H9 (cell line): ENCODE data around the gene ELMOD1. TPM values are rescaled to one million over a fixed set of nuclear protein-coding genes. Genes with fewer than 3 reads are reported as not detected.

Experiments used
- DNase-seq: peaks from one replicate; pipeline ENCODE4 v3.0.0-alpha.2; 2017
- H2AFZ ChIP-seq: one replicate; pipeline ENCODE4 v1.6.1; 2013; ENCODE audit warnings: mild to moderate bottlenecking, low read length, control low read depth, moderate library complexity
- H2AK5ac ChIP-seq: 2 replicates; pipeline ENCODE4 v1.6.1; 2013; ENCODE audit warnings: low read length, control low read depth, mixed read lengths; ENCODE audit not compliant: insufficient read length
- H2BK120ac ChIP-seq: one replicate; pipeline ENCODE4 v1.6.1; 2013; ENCODE audit warnings: low read depth, mild to moderate bottlenecking, low read length, control low read depth, inconsistent platforms; ENCODE audit not compliant: poor library complexity, severe bottlenecking
- H2BK12ac ChIP-seq: 2 replicates; pipeline ENCODE4 v1.6.1; 2013; ENCODE audit warnings: low read length, control low read depth, mixed read lengths, low read depth; ENCODE audit not compliant: insufficient read length
- H2BK15ac ChIP-seq: 2 replicates; pipeline ENCODE4 v1.6.1; 2013; ENCODE audit warnings: low read depth, low read length, control low read depth
- H2BK20ac ChIP-seq: one replicate; pipeline ENCODE4 v1.6.1; 2013; ENCODE audit warnings: low read depth, mild to moderate bottlenecking, low read length, control low read depth, inconsistent platforms; ENCODE audit not compliant: poor library complexity, severe bottlenecking
- H2BK5ac ChIP-seq: 2 replicates; pipeline ENCODE4 v1.6.1; 2013; ENCODE audit warnings: low read length, control low read depth, mixed read lengths; ENCODE audit not compliant: insufficient read length
- H3K14ac ChIP-seq: 2 replicates; pipeline ENCODE4 v1.6.1; 2013; ENCODE audit warnings: low read length, control low read depth; ENCODE audit not compliant: insufficient read depth
- H3K18ac ChIP-seq: 2 replicates; pipeline ENCODE4 v1.6.1; 2013; ENCODE audit warnings: low read depth, mild to moderate bottlenecking, mixed read lengths, low read length, control low read depth; ENCODE audit not compliant: insufficient read length
- H3K23ac ChIP-seq: 2 replicates; pipeline ENCODE4 v1.6.1; 2013; ENCODE audit warnings: low read length, control low read depth, mixed read lengths, low read depth; ENCODE audit not compliant: insufficient read length
- H3K23me2 ChIP-seq: 2 replicates; pipeline ENCODE4 v1.6.1; 2013; ENCODE audit warnings: low read depth, mild to moderate bottlenecking, mixed read lengths, low read length, control low read depth; ENCODE audit not compliant: insufficient read length, poor library complexity, severe bottlenecking
- H3K27ac ChIP-seq: 2 replicates; pipeline ENCODE4 v1.5.1; 2013; ENCODE audit warnings: low read length, control low read depth, mixed read lengths, low read depth; ENCODE audit not compliant: insufficient read length
- H3K27me3 ChIP-seq: 2 replicates; pipeline ENCODE4 v1.6.1; 2013; ENCODE audit warnings: low read length, control low read depth, inconsistent platforms; ENCODE audit not compliant: insufficient read depth
- H3K4ac ChIP-seq: 2 replicates; pipeline ENCODE4 v1.6.1; 2013; ENCODE audit warnings: low read depth, mild to moderate bottlenecking, control low read depth, inconsistent platforms, low read length, moderate library complexity
- H3K4me1 ChIP-seq: 2 replicates; pipeline ENCODE4 v1.6.1; 2013; ENCODE audit warnings: low read length, control low read depth, inconsistent platforms; ENCODE audit not compliant: insufficient read depth
- H3K4me2 ChIP-seq: 2 replicates; pipeline ENCODE4 v1.6.1; 2013; ENCODE audit warnings: low read length, control low read depth, mixed read lengths; ENCODE audit not compliant: insufficient read length, insufficient read depth
- H3K56ac ChIP-seq: 2 replicates; pipeline ENCODE4 v1.6.1; 2013; ENCODE audit warnings: low read depth, mild to moderate bottlenecking, mixed read lengths, low read length, control low read depth; ENCODE audit not compliant: insufficient read length
- H3K79me1 ChIP-seq: 2 replicates; pipeline ENCODE4 v1.6.1; 2013; ENCODE audit warnings: low read depth, mild to moderate bottlenecking, moderate library complexity, low read length, control low read depth, inconsistent platforms; ENCODE audit not compliant: insufficient read depth, poor library complexity, severe bottlenecking
- H3K79me2 ChIP-seq: 2 replicates; pipeline ENCODE4 v1.6.1; 2013; ENCODE audit warnings: low read length, control low read depth, inconsistent platforms; ENCODE audit not compliant: insufficient read depth
- H3K9ac ChIP-seq: 2 replicates; pipeline ENCODE4 v1.6.1; 2013; ENCODE audit warnings: low read length, control low read depth, mixed read lengths; ENCODE audit not compliant: insufficient read length; ENCODE audit errors: extremely low read depth
- H3K9me3 ChIP-seq: one replicate; pipeline ENCODE4 v1.6.1; 2013; ENCODE audit warnings: low read depth, low read length, inconsistent platforms; ENCODE audit not compliant: control insufficient read depth
- H3T11ph ChIP-seq: one replicate; pipeline ENCODE4 v1.6.1; 2013; ENCODE audit warnings: mild to moderate bottlenecking, low read length, control low read depth, inconsistent platforms
- H4K20me1 ChIP-seq: one replicate; pipeline ENCODE4 v1.6.1; 2013; ENCODE audit not compliant: control insufficient read depth, insufficient read length, insufficient read depth
- H4K5ac ChIP-seq: 2 replicates; pipeline ENCODE4 v1.6.1; 2013; ENCODE audit warnings: low read depth, mild to moderate bottlenecking, mixed read lengths, low read length, control low read depth; ENCODE audit not compliant: insufficient read length
- H4K8ac ChIP-seq: replicated peaks from 2 replicates; pipeline ENCODE4 v1.6.1; 2013; ENCODE audit warnings: low read length, control low read depth, mixed read lengths, low read depth; ENCODE audit not compliant: insufficient read length
- H4K91ac ChIP-seq: 2 replicates; pipeline ENCODE4 v1.6.1; 2013; ENCODE audit warnings: low read depth, mild to moderate bottlenecking, moderate library complexity, mixed read lengths, low read length, control low read depth; ENCODE audit not compliant: insufficient read length
- H3K27ac Mint-ChIP-seq, 3 experiments: 2 replicates in 2 of 3; 3 replicates in 1 of 3; pipeline ENCODE4 v1.8.0; 2020 to 2021; ENCODE audit warnings: mixed read lengths in 3 of 3, mild to moderate bottlenecking in 1 of 3, moderate library complexity in 1 of 3
- H3K27me3 Mint-ChIP-seq: 2 replicates; pipeline ENCODE4 v1.8.0; 2021; ENCODE audit warnings: low read depth, mild to moderate bottlenecking, moderate library complexity, mixed read lengths
- H3K36me3 Mint-ChIP-seq, 3 experiments: 2 replicates in 2 of 3; 3 replicates in 1 of 3; pipeline ENCODE4 v1.8.0; 2020 to 2021; ENCODE audit warnings: low read depth in 3 of 3, mixed read lengths in 3 of 3; ENCODE audit not compliant: insufficient read depth in 1 of 3
- H3K4me1 Mint-ChIP-seq, 2 experiments: 2 replicates each; pipeline ENCODE4 v1.8.0; 2020; ENCODE audit warnings: mixed read lengths in 2 of 2
- H3K4me3 Mint-ChIP-seq, 2 experiments: 2 replicates in 1 of 2; 3 replicates in 1 of 2; pipeline ENCODE4 v1.8.0; 2020 to 2021; ENCODE audit warnings: mild to moderate bottlenecking in 2 of 2, mixed read lengths in 2 of 2, moderate library complexity in 1 of 2
- H3K9me3 Mint-ChIP-seq, 2 experiments: 2 replicates in 1 of 2; 3 replicates in 1 of 2; pipeline ENCODE4 v1.8.0; 2020; ENCODE audit warnings: mild to moderate bottlenecking in 2 of 2, mixed read lengths in 2 of 2, moderate library complexity in 1 of 2
- WGBS: extraction: QIAGEN DNeasy Blood & Tissue Kit; methylation state at CpG from one replicate; pipeline ENCODE4 v1.1.7; 2013; ENCODE audit warnings: missing lambda C conversion rate, low lambda C conversion rate, mixed read lengths; ENCODE audit not compliant: insufficient read length; ENCODE audit errors: extremely low coverage; 5-methylcytosine and 5-hydroxymethylcytosine counted together
- total RNA-seq: library from RNA; stranded (reverse); gene quantifications from 2 replicates; pipeline ENCODE4 v1.2.1, GENCODE V29; 2021
- TF ChIP-seq, protein P1 (sequence below): fragments of 200-600 bp; sonication (generic); conservative IDR thresholded peaks from 3 replicates; pipeline ENCODE4 v1.8.0; 2021; ENCODE audit warnings: antibody characterized with exemption, mild to moderate bottlenecking

Gene ELMOD1
- total RNA-seq, 1 experiment from 2014 or later, result 0.61 TPM

DNA sequence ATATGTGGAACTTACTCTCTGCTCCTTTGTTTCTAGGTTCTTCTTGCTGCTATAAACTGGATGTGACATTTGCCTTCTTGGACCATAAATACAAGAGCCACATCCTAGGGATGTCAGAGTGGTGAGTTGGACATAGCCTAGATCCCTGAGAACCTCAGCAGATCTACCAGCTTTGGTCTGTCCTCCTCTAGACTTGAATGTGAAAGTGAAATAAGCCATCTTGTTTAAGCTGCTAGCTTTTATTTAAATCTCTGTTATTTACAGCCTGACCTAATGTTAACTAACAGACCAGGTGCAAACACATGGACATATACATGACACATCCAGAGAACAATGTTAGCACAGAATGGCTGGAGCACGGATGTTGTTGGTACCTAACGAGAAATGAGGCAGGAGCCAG is 85.0 kb downstream of the ELMOD1 start:
- Histone ChIP-seq H3K14ac (no peak overlapping the region), H2BK5ac (no peak overlapping the region), H3K4me1 (no peaks in the 10 kb centered on the region), H4K91ac (no peak overlapping the region), H4K5ac (no peak overlapping the region), H3K9ac (no peak overlapping the region), H3K23ac (no peak overlapping the region), H4K8ac (no peak overlapping the region), H2BK120ac (no peak overlapping the region), H4K20me1 (no peaks in the 10 kb centered on the region), H2BK12ac (no peak overlapping the region), H2BK15ac (no peak overlapping the region), H3K27me3 (no peaks in the 10 kb centered on the region), H3K18ac (no peak overlapping the region), H3K23me2 (no peaks in the 10 kb centered on the region), H2AFZ (no peak overlapping the region), H3K4ac (no peak overlapping the region), H2BK20ac (no peak overlapping the region), H3K79me1 (no peaks in the 10 kb centered on the region), H3K79me2 (no peaks in the 10 kb centered on the region), H2AK5ac (no peak overlapping the region), H3K4me2 (no peak overlapping the region), H3T11ph (no peak overlapping the region), H3K27ac (no peak overlapping the region), H3K56ac (no peak overlapping the region), H3K9me3 (no peaks in the 10 kb centered on the region)
- no peak overlapping the region for H3K27ac Mint-ChIP-seq
- H3K27me3 Mint-ChIP-seq, result 0 out of 2 replicates have a peak, but pooled peaks cover 2% of the 10 kb centered on the region
- H3K4me1 Mint-ChIP-seq, result no peaks in the 10 kb centered on the region
- no peak overlapping the region for H3K4me3 Mint-ChIP-seq
- no CpG with 5 or more reads among the region's 2 CpGs for WGBS
- TF ChIP-seq, protein P1, sequence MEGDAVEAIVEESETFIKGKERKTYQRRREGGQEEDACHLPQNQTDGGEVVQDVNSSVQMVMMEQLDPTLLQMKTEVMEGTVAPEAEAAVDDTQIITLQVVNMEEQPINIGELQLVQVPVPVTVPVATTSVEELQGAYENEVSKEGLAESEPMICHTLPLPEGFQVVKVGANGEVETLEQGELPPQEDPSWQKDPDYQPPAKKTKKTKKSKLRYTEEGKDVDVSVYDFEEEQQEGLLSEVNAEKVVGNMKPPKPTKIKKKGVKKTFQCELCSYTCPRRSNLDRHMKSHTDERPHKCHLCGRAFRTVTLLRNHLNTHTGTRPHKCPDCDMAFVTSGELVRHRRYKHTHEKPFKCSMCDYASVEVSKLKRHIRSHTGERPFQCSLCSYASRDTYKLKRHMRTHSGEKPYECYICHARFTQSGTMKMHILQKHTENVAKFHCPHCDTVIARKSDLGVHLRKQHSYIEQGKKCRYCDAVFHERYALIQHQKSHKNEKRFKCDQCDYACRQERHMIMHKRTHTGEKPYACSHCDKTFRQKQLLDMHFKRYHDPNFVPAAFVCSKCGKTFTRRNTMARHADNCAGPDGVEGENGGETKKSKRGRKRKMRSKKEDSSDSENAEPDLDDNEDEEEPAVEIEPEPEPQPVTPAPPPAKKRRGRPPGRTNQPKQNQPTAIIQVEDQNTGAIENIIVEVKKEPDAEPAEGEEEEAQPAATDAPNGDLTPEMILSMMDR, result no peak
- no peaks in the 10 kb centered on the region; a peak in 1 of 5 replicates for H3K9me3 Mint-ChIP-seq
- no peaks in the 10 kb centered on the region for H3K36me3 Mint-ChIP-seq
- DNase-seq, result no peak
